ENCODE measurements around the gene PLXNC1. TPM values are rescaled to one million over a fixed set of nuclear protein-coding genes. Genes with fewer than 3 reads are reported as not detected.

The PLXNC1 gene
- total and polyA plus RNA-seq, 9 of the 15 experiments (the other 6 are each of a cell fraction or from before 2014, with no cell fraction given), result 0.08 to 0.87 (median 0.28) TPM

- TF ChIP-seq ATF4 (CRISPR knock-in tag; IDR thresholded peaks at IDR 0.05) (no peak), ZNF124 (CRISPR knock-in tag; IDR thresholded peaks at IDR 0.05) (no peak), MYNN (IDR thresholded peaks at IDR 0.05) (no peak), MYNN (CRISPR knock-in tag; IDR thresholded peaks at IDR 0.05) (no peak), ZNF408 (CRISPR knock-in tag; IDR thresholded peaks at IDR 0.05; ENCODE audit: low read depth) (no peak), SLC30A9 (CRISPR knock-in tag; IDR thresholded peaks at IDR 0.05) (no peak), NFIC (IDR thresholded peaks at IDR 0.05) (no peak), NBN (IDR thresholded peaks at IDR 0.05; ENCODE audit: low read depth) (no peak), GATAD2B (IDR thresholded peaks at IDR 0.05; ENCODE audit: borderline replicate concordance) (no peak), SMAD1 (IDR thresholded peaks at IDR 0.05; ENCODE audit: low read depth, low read length, partially characterized antibody) (no peak), E4F1 (CRISPR knock-in tag; IDR thresholded peaks at IDR 0.05; ENCODE audit: borderline replicate concordance) (no peak), TEAD2 (tag; IDR thresholded peaks at IDR 0.05) (no peak), ARID2 (IDR thresholded peaks at IDR 0.05) (no peak), ETV5 (CRISPR knock-in tag; IDR thresholded peaks at IDR 0.05; ENCODE audit: low read depth) (no peak), SMARCA4 (IDR thresholded peaks at IDR 0.05) (no peak), SMARCE1 (IDR thresholded peaks at IDR 0.05) (no peak), FOS (IDR thresholded peaks at IDR 0.05; ENCODE audit: extremely low read depth, insufficient read length) (no peak), PRDM10 (IDR thresholded peaks at IDR 0.05; ENCODE audit: partially characterized antibody) (no peak), SRSF7 (optimal IDR thresholded peaks at IDR 0.05; ENCODE audit: low read depth, low read length) (no peak), POLR2AphosphoS5 (IDR thresholded peaks at IDR 0.05; ENCODE audit: control insufficient read depth, insufficient read depth, low read depth, low read length) (no peak), NFATC3 (IDR thresholded peaks at IDR 0.05) (no peak), ZNF146 (CRISPR knock-in tag; IDR thresholded peaks at IDR 0.05; ENCODE audit: unreplicated experiment) (no peak), PHF20 (IDR thresholded peaks at IDR 0.05; ENCODE audit: partially characterized antibody) (peak; percentile 30), EGR1 (conservative IDR thresholded peaks at IDR 0.05) (no peak), ZNF217 (CRISPR knock-in tag; IDR thresholded peaks at IDR 0.05) (no peak)
These were observed 47.2 kb upstream of the PLXNC1 start (continued) for GRCh38 chr12:94100990-94101737.

Measured in K562 (cell line).